ENCODE data around the gene SDCCAG8.

The SDCCAG8 gene

DNA sequence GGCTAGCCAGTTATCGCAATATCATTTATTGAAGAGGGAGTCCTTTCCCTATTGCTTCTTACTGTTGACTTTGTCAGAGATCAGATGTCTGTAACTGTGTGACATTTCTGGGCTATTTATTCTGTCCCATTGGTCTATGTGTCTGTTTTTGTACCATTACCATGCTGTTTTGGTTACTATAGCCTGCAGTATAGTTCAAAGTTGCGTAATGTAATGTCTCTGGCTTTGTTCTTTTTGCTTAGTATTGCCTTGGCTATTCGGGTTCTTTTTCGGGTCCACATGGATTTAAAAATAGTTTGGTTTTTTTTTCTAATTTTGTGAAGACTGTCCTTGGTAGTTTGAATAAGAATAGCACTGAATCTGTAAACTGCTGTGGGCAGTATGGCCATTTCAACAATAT is 273.7 kb downstream of the SDCCAG8 start:
- ChIA-PET POLR2A (no interaction called here), CTCF (interaction anchor here (0.6 kb wide), 2 partner anchors 18 to 1555 kb away, joined by 3 read pairs; no protein-coding TSS in a partner anchor)
- no peak overlapping the region for H3K4me3 ChIP-seq (ENCODE audit: low read depth, low read length)
- no peak for TF ChIP-seq KLF8 (tag by site-specific recombination; IDR thresholded peaks at IDR 0.05)
- no peak overlapping the region for H3K27ac ChIP-seq (ENCODE audit: extremely low read depth, low read depth, low read length)
- no peaks in the 10 kb centered on the region for H3K9me3 ChIP-seq (ENCODE audit: control insufficient read depth, insufficient read depth, low read depth, low read length)
- 0 out of 2 replicates have a peak, but pooled peaks cover 3% of the 10 kb centered on the region for H3K4me1 ChIP-seq (ENCODE audit: control insufficient read depth, insufficient read depth, low read length)
- no peaks in the 10 kb centered on the region for H3K36me3 ChIP-seq (ENCODE audit: control insufficient read depth in 2 of 2, insufficient read depth in 1 of 2, low read length in 2 of 2)

DNA sequence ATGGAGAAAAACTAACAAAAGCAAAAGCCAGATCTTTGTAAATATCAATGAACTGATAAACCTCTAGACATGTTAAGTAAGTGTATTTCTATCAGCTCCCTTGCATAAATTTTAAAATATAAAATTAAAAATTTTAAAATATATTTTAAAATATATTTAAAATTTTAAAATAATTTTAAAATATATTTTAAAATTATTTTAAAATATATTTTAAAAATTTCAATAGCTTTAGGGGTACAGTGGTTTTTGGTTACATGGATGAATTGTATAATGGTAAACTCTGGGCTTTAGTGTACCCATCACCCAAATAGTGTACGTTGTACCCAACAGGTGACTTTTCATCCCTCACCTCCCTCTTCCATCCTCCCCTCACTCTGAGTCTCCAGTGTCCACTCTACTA is 279.2 kb downstream of the SDCCAG8 start:
- ChIA-PET POLR2A (no interaction called here), CTCF (interaction anchor here (1.7 kb wide), 1 partner anchor 191 kb away, joined by 6 read pairs; no protein-coding TSS in a partner anchor)
- H3K36me3 ChIP-seq (ENCODE audit: control insufficient read depth in 2 of 2, insufficient read depth in 1 of 2, low read length in 2 of 2): no peaks in the 10 kb centered on the region; a peak in 1 of 3 replicates
- no peak overlapping the region for H3K27ac ChIP-seq (ENCODE audit: extremely low read depth, low read depth, low read length)
- no peaks in the 10 kb centered on the region for H3K9me3 ChIP-seq (ENCODE audit: control insufficient read depth, insufficient read depth, low read depth, low read length)
- no peak overlapping the region for H3K4me3 ChIP-seq (ENCODE audit: low read depth, low read length)
- no peaks in the 10 kb centered on the region for H3K4me1 ChIP-seq (ENCODE audit: control insufficient read depth, insufficient read depth, low read length)
- TF ChIP-seq ZNF114 (tag by site-specific recombination; IDR thresholded peaks at IDR 0.05) (no peak), MEIS1 (CRISPR knock-in tag; IDR thresholded peaks at IDR 0.05; ENCODE audit: borderline replicate concordance) (no peak), ZNF391 (tag by site-specific recombination; IDR thresholded peaks at IDR 0.05; ENCODE audit: borderline replicate concordance, low read depth) (no peak)
- TF ChIP-seq, protein P1, sequence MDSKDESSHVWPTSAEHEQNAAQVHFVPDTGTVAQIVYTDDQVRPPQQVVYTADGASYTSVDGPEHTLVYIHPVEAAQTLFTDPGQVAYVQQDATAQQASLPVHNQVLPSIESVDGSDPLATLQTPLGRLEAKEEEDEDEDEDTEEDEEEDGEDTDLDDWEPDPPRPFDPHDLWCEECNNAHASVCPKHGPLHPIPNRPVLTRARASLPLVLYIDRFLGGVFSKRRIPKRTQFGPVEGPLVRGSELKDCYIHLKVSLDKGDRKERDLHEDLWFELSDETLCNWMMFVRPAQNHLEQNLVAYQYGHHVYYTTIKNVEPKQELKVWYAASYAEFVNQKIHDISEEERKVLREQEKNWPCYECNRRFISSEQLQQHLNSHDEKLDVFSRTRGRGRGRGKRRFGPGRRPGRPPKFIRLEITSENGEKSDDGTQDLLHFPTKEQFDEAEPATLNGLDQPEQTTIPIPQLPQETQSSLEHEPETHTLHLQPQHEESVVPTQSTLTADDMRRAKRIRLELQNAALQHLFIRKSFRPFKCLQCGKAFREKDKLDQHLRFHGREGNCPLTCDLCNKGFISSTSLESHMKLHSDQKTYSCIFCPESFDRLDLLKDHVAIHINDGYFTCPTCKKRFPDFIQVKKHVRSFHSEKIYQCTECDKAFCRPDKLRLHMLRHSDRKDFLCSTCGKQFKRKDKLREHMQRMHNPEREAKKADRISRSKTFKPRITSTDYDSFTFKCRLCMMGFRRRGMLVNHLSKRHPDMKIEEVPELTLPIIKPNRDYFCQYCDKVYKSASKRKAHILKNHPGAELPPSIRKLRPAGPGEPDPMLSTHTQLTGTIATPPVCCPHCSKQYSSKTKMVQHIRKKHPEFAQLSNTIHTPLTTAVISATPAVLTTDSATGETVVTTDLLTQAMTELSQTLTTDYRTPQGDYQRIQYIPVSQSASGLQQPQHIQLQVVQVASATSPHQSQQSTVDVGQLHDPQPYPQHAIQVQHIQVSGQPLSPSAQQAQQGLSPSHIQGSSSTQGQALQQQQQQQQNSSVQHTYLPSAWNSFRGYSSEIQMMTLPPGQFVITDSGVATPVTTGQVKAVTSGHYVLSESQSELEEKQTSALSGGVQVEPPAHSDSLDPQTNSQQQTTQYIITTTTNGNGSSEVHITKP (tag by site-specific recombination; IDR thresholded peaks at IDR 0.05): no peak

DNA sequence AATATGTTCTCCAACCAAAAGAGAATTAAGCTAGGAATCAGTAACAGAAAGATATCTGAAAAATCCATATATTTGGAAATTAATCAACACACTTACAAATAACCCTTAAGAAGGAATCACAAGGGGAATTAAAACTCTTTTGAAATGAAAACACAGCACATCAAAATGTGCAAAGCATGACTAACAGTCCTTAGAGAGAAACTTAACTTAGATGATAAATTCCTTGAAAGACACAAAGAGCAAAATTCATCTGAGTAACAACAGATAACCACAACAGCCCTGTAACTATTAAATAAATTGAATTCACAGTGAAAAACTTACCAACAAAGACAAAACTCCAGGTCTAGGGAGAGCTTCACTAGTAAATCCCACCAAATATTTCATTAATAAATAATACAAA is 283.8 kb downstream of the SDCCAG8 start:
- no peak overlapping the region for H3K27ac ChIP-seq (ENCODE audit: extremely low read depth, low read depth, low read length)
- peaks cover 3 to 8% of the 10 kb centered on the region in 2 experiments for H3K36me3 ChIP-seq (ENCODE audit: control insufficient read depth in 2 of 2, insufficient read depth in 1 of 2, low read length in 2 of 2)
- H3K4me3 ChIP-seq (ENCODE audit: low read depth, low read length): no peak overlapping the region
- ChIA-PET CTCF (no interaction called here), POLR2A (no interaction called here)
- H3K9me3 ChIP-seq (ENCODE audit: control insufficient read depth, insufficient read depth, low read depth, low read length): no peaks in the 10 kb centered on the region
- H3K4me1 ChIP-seq (ENCODE audit: control insufficient read depth, insufficient read depth, low read length): no peaks in the 10 kb centered on the region
- TF ChIP-seq ZNF394 (tag by site-specific recombination; IDR thresholded peaks at IDR 0.05; ENCODE audit: borderline replicate concordance) (no peak), ZNF292 (tag by site-specific recombination; IDR thresholded peaks at IDR 0.05; ENCODE audit: borderline replicate concordance, low read depth) (no peak), REPIN1 (tag by site-specific recombination; IDR thresholded peaks at IDR 0.05; ENCODE audit: low read depth) (no peak), ZNF791 (tag by site-specific recombination; IDR thresholded peaks at IDR 0.05) (no peak), ZNF501 (tag by site-specific recombination; IDR thresholded peaks at IDR 0.05) (no peak), ZNF707 (tag by site-specific recombination; IDR thresholded peaks at IDR 0.05) (no peak), ZNF837 (tag by site-specific recombination; IDR thresholded peaks at IDR 0.05) (no peak), ZNF830 (tag by site-specific recombination; IDR thresholded peaks at IDR 0.05; ENCODE audit: low read depth) (no peak)
- TF ChIP-seq, protein P2, sequence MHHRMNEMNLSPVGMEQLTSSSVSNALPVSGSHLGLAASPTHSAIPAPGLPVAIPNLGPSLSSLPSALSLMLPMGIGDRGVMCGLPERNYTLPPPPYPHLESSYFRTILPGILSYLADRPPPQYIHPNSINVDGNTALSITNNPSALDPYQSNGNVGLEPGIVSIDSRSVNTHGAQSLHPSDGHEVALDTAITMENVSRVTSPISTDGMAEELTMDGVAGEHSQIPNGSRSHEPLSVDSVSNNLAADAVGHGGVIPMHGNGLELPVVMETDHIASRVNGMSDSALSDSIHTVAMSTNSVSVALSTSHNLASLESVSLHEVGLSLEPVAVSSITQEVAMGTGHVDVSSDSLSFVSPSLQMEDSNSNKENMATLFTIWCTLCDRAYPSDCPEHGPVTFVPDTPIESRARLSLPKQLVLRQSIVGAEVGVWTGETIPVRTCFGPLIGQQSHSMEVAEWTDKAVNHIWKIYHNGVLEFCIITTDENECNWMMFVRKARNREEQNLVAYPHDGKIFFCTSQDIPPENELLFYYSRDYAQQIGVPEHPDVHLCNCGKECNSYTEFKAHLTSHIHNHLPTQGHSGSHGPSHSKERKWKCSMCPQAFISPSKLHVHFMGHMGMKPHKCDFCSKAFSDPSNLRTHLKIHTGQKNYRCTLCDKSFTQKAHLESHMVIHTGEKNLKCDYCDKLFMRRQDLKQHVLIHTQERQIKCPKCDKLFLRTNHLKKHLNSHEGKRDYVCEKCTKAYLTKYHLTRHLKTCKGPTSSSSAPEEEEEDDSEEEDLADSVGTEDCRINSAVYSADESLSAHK (tag by site-specific recombination; IDR thresholded peaks at IDR 0.05): no peak
- TF ChIP-seq, protein P3, sequence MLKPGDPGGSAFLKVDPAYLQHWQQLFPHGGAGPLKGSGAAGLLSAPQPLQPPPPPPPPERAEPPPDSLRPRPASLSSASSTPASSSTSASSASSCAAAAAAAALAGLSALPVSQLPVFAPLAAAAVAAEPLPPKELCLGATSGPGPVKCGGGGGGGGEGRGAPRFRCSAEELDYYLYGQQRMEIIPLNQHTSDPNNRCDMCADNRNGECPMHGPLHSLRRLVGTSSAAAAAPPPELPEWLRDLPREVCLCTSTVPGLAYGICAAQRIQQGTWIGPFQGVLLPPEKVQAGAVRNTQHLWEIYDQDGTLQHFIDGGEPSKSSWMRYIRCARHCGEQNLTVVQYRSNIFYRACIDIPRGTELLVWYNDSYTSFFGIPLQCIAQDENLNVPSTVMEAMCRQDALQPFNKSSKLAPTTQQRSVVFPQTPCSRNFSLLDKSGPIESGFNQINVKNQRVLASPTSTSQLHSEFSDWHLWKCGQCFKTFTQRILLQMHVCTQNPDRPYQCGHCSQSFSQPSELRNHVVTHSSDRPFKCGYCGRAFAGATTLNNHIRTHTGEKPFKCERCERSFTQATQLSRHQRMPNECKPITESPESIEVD (tag by site-specific recombination; IDR thresholded peaks at IDR 0.05): no peak
- TF ChIP-seq, protein P4, sequence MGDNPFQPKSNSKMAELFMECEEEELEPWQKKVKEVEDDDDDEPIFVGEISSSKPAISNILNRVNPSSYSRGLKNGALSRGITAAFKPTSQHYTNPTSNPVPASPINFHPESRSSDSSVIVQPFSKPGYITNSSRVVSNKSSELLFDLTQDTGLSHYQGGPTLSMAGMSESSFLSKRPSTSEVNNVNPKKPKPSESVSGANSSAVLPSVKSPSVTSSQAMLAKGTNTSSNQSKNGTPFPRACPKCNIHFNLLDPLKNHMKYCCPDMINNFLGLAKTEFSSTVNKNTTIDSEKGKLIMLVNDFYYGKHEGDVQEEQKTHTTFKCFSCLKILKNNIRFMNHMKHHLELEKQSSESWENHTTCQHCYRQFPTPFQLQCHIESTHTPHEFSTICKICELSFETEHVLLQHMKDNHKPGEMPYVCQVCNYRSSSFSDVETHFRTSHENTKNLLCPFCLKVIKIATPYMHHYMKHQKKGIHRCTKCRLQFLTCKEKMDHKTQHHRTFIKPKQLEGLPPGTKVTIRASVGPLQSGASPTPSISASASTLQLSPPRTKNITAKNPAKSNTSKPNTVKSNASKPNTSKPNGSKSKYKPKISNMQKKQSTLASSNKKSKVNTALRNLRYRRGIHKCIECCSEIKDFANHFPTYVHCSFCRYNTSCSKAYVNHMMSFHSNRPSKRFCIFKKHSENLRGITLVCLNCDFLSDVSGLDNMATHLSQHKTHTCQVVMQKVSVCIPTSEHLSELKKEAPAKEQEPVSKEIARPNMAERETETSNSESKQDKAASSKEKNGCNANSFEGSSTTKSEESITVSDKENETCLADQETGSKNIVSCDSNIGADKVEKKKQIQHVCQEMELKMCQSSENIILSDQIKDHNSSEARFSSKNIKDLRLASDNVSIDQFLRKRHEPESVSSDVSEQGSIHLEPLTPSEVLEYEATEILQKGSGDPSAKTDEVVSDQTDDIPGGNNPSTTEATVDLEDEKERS (tag by site-specific recombination; IDR thresholded peaks at IDR 0.05): no peak
- TF ChIP-seq, protein P5, sequence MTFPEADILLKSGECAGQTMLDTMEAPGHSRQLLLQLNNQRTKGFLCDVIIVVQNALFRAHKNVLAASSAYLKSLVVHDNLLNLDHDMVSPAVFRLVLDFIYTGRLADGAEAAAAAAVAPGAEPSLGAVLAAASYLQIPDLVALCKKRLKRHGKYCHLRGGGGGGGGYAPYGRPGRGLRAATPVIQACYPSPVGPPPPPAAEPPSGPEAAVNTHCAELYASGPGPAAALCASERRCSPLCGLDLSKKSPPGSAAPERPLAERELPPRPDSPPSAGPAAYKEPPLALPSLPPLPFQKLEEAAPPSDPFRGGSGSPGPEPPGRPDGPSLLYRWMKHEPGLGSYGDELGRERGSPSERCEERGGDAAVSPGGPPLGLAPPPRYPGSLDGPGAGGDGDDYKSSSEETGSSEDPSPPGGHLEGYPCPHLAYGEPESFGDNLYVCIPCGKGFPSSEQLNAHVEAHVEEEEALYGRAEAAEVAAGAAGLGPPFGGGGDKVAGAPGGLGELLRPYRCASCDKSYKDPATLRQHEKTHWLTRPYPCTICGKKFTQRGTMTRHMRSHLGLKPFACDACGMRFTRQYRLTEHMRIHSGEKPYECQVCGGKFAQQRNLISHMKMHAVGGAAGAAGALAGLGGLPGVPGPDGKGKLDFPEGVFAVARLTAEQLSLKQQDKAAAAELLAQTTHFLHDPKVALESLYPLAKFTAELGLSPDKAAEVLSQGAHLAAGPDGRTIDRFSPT (tag by site-specific recombination; IDR thresholded peaks at IDR 0.05): no peak

All from HEK293 (cell line).